AG08396 (cell line): ENCODE data around the gene MED19.
"Not testable (repeated sequence)": the region's sequence is repeated elsewhere in the genome, so short reads cannot be mapped to it uniquely, and the experiment has no call there.

Experiments
- DNase-seq: peaks from one replicate; pipeline ENCODE4 v3.0.0; 2012; ENCODE audit warnings: low spot score, mixed read lengths

MED19 gene

GRCh38 chr11:57711414-57712255 is at the start of gene MED19:
Gene MED19 (minus strand): TSS chr11:57712215. CDS start chr11:57712179, 36 bp downstream.
- DNase-seq: peak; percentile 73

GRCh38 chr11:57758174-57758573 is 46.2 kb upstream of the MED19 start:
- no peak for DNase-seq

- DNase-seq: no peak
Measured at GRCh38 chr11:57752954-57753353, 40.9 kb upstream of the MED19 start.

GRCh38 chr11:57751676-57752253 is 39.8 kb upstream of the MED19 start, which contains the start of gene BTBD18:
Gene BTBD18 (minus strand): TSS chr11:57751819. CDS start chr11:57751188, 631 bp downstream.
- DNase-seq: peak; percentile 66

GRCh38 chr11:57751176-57751575 is 39.2 kb upstream of the MED19 start:
- no peak for DNase-seq

GRCh38 chr11:57746920-57747319 is 34.9 kb upstream of the MED19 start:
- DNase-seq: no peak

- DNase-seq: no peak
Measured at GRCh38 chr11:57745206-57745605, 33.2 kb upstream of the MED19 start.

GRCh38 chr11:57744357-57744756 is 32.3 kb upstream of the MED19 start:
- no peak for DNase-seq

GRCh38 chr11:57742087-57742452 is 30.1 kb upstream of the MED19 start:
- no peak for DNase-seq

- DNase-seq: peak; percentile 95
Measured at GRCh38 chr11:57741132-57742086, 29.4 kb upstream of the MED19 start, which contains the start of gene SELENOH. Gene SELENOH (plus strand): TSS chr11:57741491. CDS start chr11:57741596, 105 bp downstream.

GRCh38 chr11:57735619-57736298 is 23.7 kb upstream of the MED19 start:
- no peak for DNase-seq

GRCh38 chr11:57732661-57733060 is 20.6 kb upstream of the MED19 start:
- no peak for DNase-seq

GRCh38 chr11:57729479-57729878 is 17.5 kb upstream of the MED19 start:
- DNase-seq: no peak

GRCh38 chr11:57728829-57729228 is 16.8 kb upstream of the MED19 start:
- no peak for DNase-seq

- DNase-seq: no peak
Measured at GRCh38 chr11:57727185-57727584, 15.2 kb upstream of the MED19 start.

- DNase-seq: not testable (repeated sequence)
Measured at GRCh38 chr11:57716726-57717125, 4.7 kb upstream of the MED19 start.

GRCh38 chr11:57713835-57714234 is 1.8 kb upstream of the MED19 start:
- no peak for DNase-seq

GRCh38 chr11:57712256-57713150 is 488 bp upstream of the MED19 start, which contains the start of gene TMX2:
Gene TMX2 (plus strand): TSS chr11:57712593. CDS start chr11:57712619, 26 bp downstream.
- DNase-seq: peak; percentile 94

- no peak for DNase-seq
Measured at GRCh38 chr11:57709802-57710367, 2.1 kb downstream of the MED19 start.

GRCh38 chr11:57705432-57705831 is 6.6 kb downstream of the MED19 start:
- DNase-seq: not testable (repeated sequence)
